SIG-M5 (cell line): ENCODE results near the gene PACRG.

Source experiments
- DNase-seq: peaks from one replicate; lab custom pipeline; 2025; lab: John Stamatoyannopoulos, UW

PACRG gene

GRCh38 chr6:163288066-163288465 lies 560.3 kb downstream of the PACRG start:
- DNase-seq: no peak

DNA sequence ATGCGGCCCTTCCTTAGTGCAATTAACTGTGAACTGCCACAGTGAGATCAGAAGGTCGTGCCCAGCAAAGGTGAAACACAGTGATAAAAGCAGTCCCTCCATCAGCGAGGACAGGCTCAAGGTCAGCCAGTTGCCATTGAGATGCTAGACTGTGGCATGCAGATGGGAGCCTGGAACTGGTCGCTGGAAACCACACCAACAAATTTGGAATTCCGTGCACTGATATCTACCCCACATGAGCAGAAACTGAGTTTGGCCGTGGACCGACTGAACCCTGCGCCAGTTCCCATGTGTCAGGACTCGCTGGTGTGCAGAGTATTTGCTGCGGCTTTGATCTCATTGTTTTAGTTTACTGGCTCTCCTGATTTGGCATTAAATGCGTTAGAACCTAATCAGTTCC lies 561.1 kb downstream of the PACRG start:
- no peak for DNase-seq

- no peak for DNase-seq
These were observed 561.7 kb downstream of the PACRG start for GRCh38 chr6:163289447-163289846.

- no peak for DNase-seq
These were observed 562.9 kb downstream of the PACRG start for GRCh38 chr6:163290545-163291274.

GRCh38 chr6:163291622-163292021 lies 563.8 kb downstream of the PACRG start:
- no peak for DNase-seq

GRCh38 chr6:163293286-163293685 lies 565.5 kb downstream of the PACRG start:
- DNase-seq: no peak

DNA sequence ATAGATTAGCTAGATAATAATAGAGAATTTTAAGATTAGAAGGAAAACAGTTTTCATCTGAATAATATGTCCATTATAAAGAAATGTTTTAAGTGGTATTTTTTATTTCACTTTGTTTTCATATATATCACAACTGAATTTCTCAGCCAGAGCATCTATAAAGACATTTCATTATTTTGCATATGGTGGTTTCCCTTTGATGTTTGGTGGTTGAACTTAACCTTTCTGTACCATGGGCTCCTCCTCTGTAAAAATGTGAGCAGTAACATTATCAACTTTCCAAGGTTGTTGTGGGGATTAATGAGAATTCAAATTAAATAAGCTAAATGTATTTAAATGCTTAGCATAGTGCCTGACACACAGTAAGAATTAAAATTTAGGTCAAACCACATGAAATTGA lies 567.0 kb downstream of the PACRG start:
- no peak for DNase-seq

DNA sequence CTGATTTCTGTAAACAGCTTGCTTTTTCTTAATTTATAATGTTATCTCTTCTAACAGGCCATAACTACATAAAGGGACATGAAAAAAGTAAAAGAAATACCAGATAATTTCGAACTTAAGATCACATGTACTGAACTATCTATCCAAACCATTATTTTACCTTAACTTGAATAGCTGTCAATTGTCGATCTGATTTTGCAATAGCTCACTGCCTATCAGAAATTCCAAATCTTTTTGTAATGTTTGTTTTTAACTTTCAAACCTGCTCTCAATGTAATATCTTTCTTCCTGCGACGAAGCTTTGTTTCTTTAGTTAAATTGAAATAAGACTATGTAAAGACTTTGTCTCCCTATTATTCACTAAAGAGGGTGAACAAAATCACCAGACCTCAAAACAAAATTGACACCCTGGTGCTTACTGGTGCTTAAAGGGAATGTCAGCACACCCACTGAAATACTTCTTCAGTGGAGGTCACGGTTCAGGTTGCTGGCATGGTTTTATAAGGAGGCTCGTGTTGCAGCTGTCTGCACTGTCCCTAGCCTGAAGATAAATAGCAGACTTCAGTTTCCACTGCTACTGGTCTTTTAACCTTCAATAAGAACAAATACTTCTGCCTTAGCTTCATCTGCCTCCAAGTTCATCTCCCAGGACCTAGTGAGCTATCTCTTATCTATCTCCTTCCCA lies 569.2 kb downstream of the PACRG start:
- no peak for DNase-seq

DNA sequence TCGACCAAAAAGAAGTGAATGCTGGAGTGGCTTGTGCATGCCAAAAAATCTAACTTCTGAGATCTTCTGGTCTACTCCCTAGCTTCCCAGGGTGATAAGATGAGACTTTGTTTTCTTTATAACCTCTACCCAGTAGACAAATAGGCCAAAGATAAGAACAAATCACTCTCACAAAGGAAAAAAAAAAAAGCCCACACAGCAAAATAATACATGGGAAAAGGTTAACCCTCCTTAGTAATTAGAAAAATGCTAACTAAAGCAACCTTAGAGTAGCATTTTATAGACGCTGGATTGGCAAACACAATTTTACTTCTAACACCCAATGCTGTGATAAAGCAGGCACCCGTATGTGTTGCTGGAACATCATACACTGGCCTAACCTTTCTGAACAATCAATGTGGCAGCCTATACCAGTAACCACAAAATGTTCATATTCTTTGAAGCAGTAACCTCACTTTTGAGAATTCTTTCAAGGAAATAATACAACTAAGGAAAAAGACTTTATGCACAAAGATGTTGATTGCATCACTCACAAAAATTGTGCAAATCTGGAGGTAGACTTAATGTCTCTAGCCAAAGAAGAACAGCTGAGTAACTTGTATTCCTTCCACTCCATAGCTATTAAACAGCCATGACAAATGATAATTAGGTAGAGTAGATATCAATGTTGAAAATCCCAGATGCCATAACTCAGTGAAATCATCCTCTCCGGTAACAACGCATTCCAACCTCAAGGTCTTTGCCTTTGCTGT lies 570.5 kb downstream of the PACRG start:
- DNase-seq: no peak

GRCh38 chr6:163300838-163301237 lies 573.1 kb downstream of the PACRG start:
- DNase-seq: no peak

GRCh38 chr6:163301726-163302635 lies 574.2 kb downstream of the PACRG start:
- no peak for DNase-seq

- DNase-seq: no peak
These were observed 575.0 kb downstream of the PACRG start for GRCh38 chr6:163302747-163303146.

GRCh38 chr6:163306000-163306399 lies 578.2 kb downstream of the PACRG start:
- DNase-seq: no peak

- no peak for DNase-seq
These were observed 581.1 kb downstream of the PACRG start for GRCh38 chr6:163308629-163309440.

DNA sequence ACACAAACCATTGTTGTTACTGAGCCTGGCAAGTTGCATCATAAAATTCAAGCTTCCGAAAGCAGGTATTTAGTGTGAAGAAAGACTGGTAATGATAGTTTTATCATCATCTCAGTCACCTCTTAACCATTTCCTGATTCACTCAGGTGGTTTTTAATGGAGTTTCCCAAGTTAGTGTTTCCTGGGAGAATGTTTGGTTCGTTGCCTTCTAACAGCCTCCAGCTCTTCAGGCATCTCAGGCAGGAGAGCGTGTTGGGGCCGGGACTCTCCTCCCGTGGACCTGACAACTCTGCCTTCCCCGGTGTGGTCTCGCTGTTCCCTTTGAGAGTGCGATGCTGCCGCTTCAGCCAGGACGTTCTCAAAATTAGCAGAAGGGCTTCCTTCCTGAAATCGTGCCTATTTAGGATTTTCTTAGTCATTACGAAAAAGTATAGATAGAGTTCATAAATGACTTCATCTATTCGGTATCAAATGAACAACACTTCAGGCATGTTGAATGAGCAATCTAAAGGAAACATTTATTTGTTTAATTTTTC lies 581.8 kb downstream of the PACRG start:
- no peak for DNase-seq

- no peak for DNase-seq
These were observed 582.6 kb downstream of the PACRG start for GRCh38 chr6:163310096-163310972.

GRCh38 chr6:163310973-163311383 lies 583.2 kb downstream of the PACRG start:
- no peak for DNase-seq

- DNase-seq: no peak
These were observed 584.1 kb downstream of the PACRG start for GRCh38 chr6:163311830-163312229.

DNA sequence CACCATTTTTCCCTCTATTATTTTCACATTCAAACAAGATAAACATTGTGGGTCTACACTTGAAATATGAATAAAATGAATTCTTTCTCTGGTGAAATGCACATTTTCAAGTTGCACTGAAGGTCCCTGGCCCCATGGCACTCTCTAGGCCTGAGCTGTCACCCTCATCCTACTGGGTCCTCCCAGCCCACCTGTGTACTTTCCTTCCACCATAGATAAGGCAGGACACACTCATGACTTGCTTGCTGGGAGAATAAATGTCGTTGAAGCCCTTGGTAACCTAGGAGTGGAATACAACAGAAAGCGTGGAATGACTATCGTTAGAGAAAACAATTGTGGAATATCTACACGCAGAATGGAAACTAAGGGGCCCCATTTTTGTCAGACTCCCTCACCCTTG lies 585.8 kb downstream of the PACRG start:
- no peak for DNase-seq

- DNase-seq: no peak
These were observed 586.2 kb downstream of the PACRG start for GRCh38 chr6:163313981-163314380.
